ENCODE data around the gene ISYNA1.

The ISYNA1 gene

DNA sequence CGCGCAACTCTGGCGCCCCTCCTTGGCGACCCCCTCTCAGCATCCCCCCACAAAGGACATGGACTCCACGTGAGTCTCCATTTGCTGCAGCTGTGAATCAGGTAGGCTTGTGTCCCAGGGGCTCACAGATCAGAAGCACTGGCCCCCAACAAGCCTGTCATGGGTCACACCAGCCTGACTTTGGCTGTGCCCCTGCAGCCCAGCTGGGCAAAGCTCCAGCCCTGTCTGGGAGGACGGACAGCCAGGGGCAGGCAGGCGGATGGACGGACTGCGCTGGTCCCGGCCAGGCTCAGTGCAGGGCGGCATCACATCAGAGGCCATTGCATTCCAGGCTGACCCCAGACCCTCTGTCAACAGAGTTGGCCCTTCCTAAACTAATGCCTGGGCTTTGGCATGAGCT is 28.4 kb upstream of the ISYNA1 start:
- DNase-seq, result no peak

DNA sequence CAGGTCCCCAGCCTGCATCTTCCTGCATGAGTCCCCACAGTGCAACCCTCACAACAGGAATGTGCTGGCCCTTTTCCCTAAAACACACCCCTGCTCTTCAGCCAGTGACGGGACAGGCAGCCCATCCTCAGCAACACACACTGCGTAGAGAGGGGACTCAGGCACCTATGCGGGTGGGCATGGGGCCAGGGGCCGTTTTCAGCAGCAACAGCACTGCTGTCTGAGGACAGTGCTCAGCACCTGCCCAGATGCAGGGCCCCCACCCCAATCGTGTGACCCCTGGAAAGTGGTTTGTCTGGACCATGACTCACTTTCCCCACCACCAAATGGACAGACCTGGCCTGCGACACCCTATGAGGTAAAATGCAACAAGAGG is 28.0 kb upstream of the ISYNA1 start:
- no peak for DNase-seq

GRCh38 chr19:18465214-18465963 is 27.5 kb upstream of the ISYNA1 start:
- DNase-seq, result no peak

- peak; percentile 55 for DNase-seq
Observed at GRCh38 chr19:18464646-18465045, 26.7 kb upstream of the ISYNA1 start.

- DNase-seq, result no peak
Observed at GRCh38 chr19:18461471-18461870, 23.5 kb upstream of the ISYNA1 start.

- no peak for DNase-seq
Observed at GRCh38 chr19:18460900-18461299, 23.0 kb upstream of the ISYNA1 start.

GRCh38 chr19:18457483-18458331 is 19.8 kb upstream of the ISYNA1 start:
- no peak for DNase-seq

DNA sequence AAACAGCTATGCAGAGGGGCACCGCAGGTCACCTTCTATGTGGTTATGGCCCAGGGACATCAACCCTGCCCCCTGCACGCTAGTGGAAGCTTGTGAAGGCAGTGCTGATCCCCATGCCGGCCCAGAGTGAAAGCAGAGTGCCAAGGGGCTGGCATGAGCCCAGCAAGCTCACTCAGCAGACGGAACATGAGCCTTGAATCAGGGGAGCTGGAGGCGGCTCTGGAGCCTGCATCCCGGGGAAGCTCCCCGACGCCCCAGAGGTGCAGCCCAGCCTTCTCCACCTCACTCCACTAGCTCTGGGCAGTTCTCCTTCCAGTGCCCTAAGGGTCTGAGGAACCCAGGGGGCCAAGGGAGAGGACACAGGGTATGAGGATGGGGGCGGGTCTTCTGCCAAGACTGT is 19.0 kb upstream of the ISYNA1 start:
- no peak for DNase-seq

DNA sequence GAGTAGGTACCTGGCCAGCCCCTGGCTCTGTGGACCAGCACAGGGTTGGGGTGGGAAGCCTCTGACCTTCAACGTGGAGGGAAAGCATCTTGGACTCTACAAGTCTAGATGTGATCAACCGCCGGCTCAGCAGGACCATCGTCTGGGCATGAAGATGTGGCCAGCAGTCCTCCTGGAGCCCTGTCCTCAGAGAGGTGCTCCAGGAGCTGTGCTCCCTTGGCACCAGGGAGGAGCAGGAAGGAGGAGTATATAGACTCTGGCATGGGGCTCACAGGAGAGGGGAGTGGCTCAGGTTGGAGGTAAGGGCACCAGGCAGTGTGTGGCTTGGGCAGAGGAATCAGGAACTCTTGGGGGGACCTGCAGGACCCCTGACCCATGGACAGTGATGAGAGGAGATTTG is 18.3 kb upstream of the ISYNA1 start:
- no peak for DNase-seq

GRCh38 chr19:18453269-18454024 is 15.5 kb upstream of the ISYNA1 start:
- no peak for DNase-seq

DNA sequence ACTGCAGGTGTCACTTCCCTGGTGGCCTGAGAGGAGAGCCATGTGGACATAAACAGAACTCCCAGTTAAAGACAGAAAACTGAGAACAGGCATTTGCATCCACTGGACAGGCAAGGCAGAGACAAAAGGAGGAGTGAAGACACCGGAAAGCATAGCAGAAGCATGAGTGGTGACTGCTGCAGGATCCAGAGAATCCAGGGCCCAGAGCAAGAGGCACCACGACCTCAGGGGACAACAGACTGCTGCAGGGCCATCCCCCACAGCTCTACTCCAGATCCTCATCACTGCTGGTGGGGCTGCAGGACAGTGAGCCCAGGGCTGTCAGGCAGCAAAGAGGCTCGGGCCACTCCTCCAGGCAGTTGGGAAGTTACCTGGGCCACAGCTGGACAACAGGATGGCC is 14.5 kb upstream of the ISYNA1 start:
- no peak for DNase-seq

- peak; percentile 79 for DNase-seq
Observed at GRCh38 chr19:18450931-18451836, 13.3 kb upstream of the ISYNA1 start.

DNA sequence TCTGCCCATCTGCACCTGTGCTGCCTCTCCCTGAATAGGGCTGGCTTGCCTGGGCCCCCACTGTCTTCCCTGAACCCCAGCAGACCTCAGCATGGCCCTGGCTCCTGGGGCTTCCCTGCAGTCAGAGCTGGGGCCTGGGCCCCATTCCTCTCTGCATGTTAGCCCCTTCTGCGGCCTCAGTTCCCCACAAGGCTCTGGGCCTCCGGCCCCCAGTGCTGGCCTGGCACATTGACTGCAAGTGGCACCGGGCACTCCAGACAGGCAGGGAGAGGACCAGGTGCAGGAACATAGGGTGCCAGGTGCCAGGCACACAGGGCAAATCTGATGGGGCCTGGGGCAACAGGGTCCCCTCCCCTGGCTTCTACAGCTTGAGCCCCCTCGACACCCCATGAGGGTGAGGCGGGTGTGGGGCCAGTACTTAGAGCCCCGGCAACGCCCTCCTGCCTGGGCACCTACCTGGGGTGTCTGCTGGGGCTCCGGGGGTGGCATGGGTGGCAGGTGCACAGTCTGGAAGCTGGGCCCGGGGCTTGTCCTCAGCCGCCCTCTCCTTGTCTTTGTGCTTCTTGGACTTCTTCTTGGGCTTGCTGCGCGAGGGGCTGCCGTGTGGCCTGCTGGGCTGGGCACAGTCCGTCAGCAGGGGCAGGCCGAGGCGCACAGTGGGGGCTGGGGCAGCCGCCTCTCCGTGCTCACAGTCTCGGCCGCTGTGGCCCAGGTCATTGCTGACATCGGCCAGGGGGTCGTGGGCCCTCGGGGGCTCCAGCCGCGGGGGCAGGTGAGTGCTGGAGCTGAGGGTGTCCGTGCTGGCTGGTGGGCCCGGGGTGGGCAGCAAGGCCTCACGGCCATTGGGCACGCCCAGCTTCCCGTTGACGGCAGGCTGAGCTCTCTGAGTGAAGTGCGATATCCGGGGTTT is 12.3 kb upstream of the ISYNA1 start:
- no peak for DNase-seq

DNA sequence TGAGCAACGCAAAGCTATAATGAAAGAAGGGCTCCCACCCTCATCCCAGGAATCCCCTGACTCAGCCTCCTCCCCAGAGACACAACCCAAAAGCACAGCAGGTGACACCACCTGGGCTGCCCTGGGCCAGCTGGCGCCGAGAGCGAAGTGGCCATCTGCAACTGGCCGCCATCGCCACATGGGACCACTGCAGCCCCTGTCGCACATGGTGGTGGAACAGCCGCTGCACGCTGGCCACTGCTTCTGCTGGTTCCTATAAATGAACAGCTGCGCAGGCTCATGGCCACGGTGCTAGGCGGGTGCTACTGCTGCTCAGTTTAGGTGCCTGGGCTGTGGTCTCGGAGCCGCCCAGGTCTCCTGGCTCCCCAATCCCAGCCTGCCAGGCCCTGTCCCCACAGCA is 11.6 kb upstream of the ISYNA1 start:
- no peak for DNase-seq

GRCh38 chr19:18446811-18447359 is 9.0 kb upstream of the ISYNA1 start:
- no peak for DNase-seq

DNA sequence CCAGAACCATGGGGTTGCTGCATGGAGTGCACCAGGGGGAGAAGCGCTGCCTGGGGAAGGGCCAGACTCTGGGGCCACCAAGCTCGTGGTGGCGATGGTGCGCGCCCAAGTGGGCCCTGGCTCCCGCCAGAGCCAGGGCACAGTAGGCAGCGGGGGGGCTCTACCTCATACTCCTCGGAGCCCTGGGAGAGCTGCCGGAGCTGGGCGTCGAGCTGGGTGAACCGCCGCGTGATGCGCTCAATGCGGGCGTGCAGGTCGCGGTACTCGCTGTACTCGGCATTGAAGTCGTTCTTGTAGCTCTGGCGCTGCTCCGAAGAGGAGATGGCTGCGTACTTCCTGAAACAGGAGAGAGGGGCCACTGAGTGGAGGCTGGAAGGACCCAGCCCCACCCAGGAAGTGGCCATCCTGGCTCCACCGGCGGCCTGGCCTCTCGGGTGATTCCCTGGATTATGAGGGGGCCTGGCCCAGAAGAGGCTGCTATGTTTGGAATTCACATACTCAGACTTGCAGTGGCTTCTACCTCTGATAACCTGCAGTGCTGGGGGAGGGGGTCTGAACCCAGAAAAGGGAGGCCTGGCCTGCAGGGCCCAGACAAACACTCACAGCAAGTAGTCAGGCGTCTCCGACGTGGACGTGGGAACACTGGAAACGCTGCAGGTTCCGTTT is 8.3 kb upstream of the ISYNA1 start:
- DNase-seq, result no peak

DNA sequence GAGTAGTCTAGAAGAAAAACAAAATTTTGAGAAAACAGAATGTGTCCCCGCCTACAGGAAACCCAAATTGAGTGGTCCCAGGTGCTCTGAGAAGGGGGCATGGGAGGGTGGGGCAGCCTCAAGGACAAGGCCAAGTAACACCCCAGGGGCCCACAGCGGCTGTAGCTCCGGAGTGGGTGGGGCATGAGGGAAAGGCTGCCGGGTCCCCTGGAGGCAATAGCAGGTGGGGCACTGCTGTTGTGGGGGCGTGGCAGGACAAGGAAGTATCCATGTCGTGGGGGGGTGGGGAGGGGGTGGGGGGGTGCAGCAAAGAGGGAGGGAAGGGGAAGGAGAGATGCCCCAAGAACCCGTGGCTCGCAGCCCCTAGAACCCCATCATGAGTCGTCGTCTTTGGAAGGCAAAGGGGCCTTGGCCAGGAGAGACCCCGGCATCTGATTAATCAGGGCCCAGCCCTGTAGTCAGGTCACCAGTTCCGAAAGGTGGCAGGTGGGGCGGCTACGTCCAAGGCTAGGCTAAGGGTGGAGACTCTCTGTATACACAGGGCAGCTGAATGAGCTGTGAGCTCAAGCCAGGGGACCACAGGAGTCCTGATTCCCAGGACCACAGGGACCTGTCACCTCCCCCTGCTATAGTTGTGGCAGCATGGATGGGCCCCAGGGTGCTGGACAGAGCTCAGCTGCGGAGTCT is 7.5 kb upstream of the ISYNA1 start:
- DNase-seq, result no peak

- no peak for DNase-seq
Observed at GRCh38 chr19:18444513-18444912, 6.6 kb upstream of the ISYNA1 start.

GRCh38 chr19:18443831-18444230 is 5.9 kb upstream of the ISYNA1 start:
- DNase-seq, result no peak

- DNase-seq, result no peak
Observed at GRCh38 chr19:18443406-18443805, 5.5 kb upstream of the ISYNA1 start.
